ENCODE data around the gene COPS7B.

Gene COPS7B

GRCh38 chr2:231786177-231786916 is at the start of gene COPS7B (continued):
- TF ChIP-seq KLF9 (tag by site-specific recombination; IDR thresholded peaks at IDR 0.05; ENCODE audit: low read depth) (peak; percentile 72), ZNF248 (tag by site-specific recombination; IDR thresholded peaks at IDR 0.05) (no peak), ZNF658 (tag by site-specific recombination; IDR thresholded peaks at IDR 0.05) (no peak), ZNF174 (tag by site-specific recombination; IDR thresholded peaks at IDR 0.05) (no peak), ZNF548 (tag by site-specific recombination; IDR thresholded peaks at IDR 0.05) (no peak; the same call in 1 of the 2 replicates), ZNF792 (tag by site-specific recombination; IDR thresholded peaks at IDR 0.05) (no peak), ZNF132 (tag by site-specific recombination; IDR thresholded peaks at IDR 0.05; ENCODE audit: borderline replicate concordance) (no peak), ZNF660 (tag by site-specific recombination; IDR thresholded peaks at IDR 0.05) (peak; percentile 96), ZFHX2 (tag by site-specific recombination; conservative IDR thresholded peaks at IDR 0.05) (peak; percentile 92), ZNF501 (tag by site-specific recombination; IDR thresholded peaks at IDR 0.05) (peak; percentile 86), INSM2 (tag by site-specific recombination; IDR thresholded peaks at IDR 0.05) (peak; percentile 86; the same call in 1 of the 2 replicates), ZNF830 (tag by site-specific recombination; IDR thresholded peaks at IDR 0.05; ENCODE audit: low read depth) (no peak), ZNF600 (tag by site-specific recombination; IDR thresholded peaks at IDR 0.05) (no peak), KLF16 (tag by site-specific recombination; IDR thresholded peaks at IDR 0.05) (peak; percentile 96), GLIS1 (tag by site-specific recombination; IDR thresholded peaks at IDR 0.05) (peak; percentile 62), SETDB1 (IDR thresholded peaks at IDR 0.05; ENCODE audit: insufficient read length, low read length) (no peak), ZNF280C (tag by site-specific recombination; IDR thresholded peaks at IDR 0.05) (no peak), ZNF266 (tag by site-specific recombination; IDR thresholded peaks at IDR 0.05; ENCODE audit: low read depth) (no peak), ZNF26 (tag by site-specific recombination; IDR thresholded peaks at IDR 0.05) (no peak), ZNF37A (tag by site-specific recombination; IDR thresholded peaks at IDR 0.05) (0 out of 2 replicates have a peak, but pooled peaks have one; percentile 15), KLF8 (tag by site-specific recombination; IDR thresholded peaks at IDR 0.05) (peak; percentile 87), KLF1 (tag by site-specific recombination; IDR thresholded peaks at IDR 0.05) (no peak), PATZ1 (tag by site-specific recombination; IDR thresholded peaks at IDR 0.05) (0 out of 2 replicates have a peak, but pooled peaks have one; percentile 71), ZNF157 (tag by site-specific recombination; IDR thresholded peaks at IDR 0.05) (no peak), SP3 (tag by site-specific recombination; IDR thresholded peaks at IDR 0.05) (peak; percentile 81), GLIS2 (tag by site-specific recombination; IDR thresholded peaks at IDR 0.05) (peak; percentile 69), ZEB2 (tag by site-specific recombination; IDR thresholded peaks at IDR 0.05) (peak; percentile 61; the same call in 1 of the 2 replicates), ZNF112 (tag by site-specific recombination; IDR thresholded peaks at IDR 0.05) (no peak), ZNF48 (tag by site-specific recombination; IDR thresholded peaks at IDR 0.05) (no peak), MYNN (tag by site-specific recombination; IDR thresholded peaks at IDR 0.05; ENCODE audit: borderline replicate concordance) (peak; percentile 56; the same call in 1 of the 2 replicates), ELK4 (IDR thresholded peaks at IDR 0.05; ENCODE audit: borderline replicate concordance, low read depth, low read length) (no peak), ZNF704 (tag by site-specific recombination; IDR thresholded peaks at IDR 0.05) (no peak)

Data from HEK293 (cell line).